Common myeloid progenitor, CD34-positive (primary cell): ENCODE data around the gene BCL6.

ENCODE experiments used
- CTCF ChIA-PET: fragments of 350-600 bp; sonication (Branson Sonifier 250); formaldehyde crosslinking; loops from one replicate; lab custom pipeline; 2021; ENCODE audit warnings: antibody characterized with exemption; lab: Charles Lee
- POLR2A ChIA-PET: fragments of 350-600 bp; sonication (Branson Sonifier 250); formaldehyde crosslinking; loops from one replicate; lab custom pipeline; 2021; ENCODE audit warnings: antibody characterized with exemption; lab: Charles Lee
- DNase-seq, 3 donors: peaks; one replicate each; pipeline versions ENCODE4 v3.0.0 to v3.0.0-alpha.2; 2013
- H3K27ac ChIP-seq, 2 experiments: 1 replicate in 1 of 2; 2 replicates in 1 of 2; pipeline ENCODE4 v1.7.0; 2013; ENCODE audit warnings: inconsistent platforms in 2 of 2, low read length in 2 of 2, mild to moderate bottlenecking in 2 of 2, low read depth in 1 of 2, moderate library complexity in 1 of 2; ENCODE audit not compliant: severe bottlenecking in 2 of 2, insufficient read depth in 1 of 2, poor library complexity in 1 of 2
- H3K27me3 ChIP-seq, 5 experiments: replicated peaks in 2 of 5; 1 replicate in 3 of 5; 2 replicates in 2 of 5; pipeline versions ENCODE4 v1.6.1 to v1.7.0; 2013; ENCODE audit warnings: low read length in 4 of 5, mild to moderate bottlenecking in 2 of 5, moderate library complexity in 2 of 5, inconsistent platforms in 1 of 5; ENCODE audit not compliant: insufficient read depth in 5 of 5, control insufficient read depth in 4 of 5
- H3K36me3 ChIP-seq, 4 experiments: 1 replicate in 2 of 4; 2 replicates in 2 of 4; pipeline versions ENCODE4 v1.6.1 to v1.7.0; 2013; ENCODE audit warnings: low read length in 3 of 4, control low read depth in 1 of 4, mild to moderate bottlenecking in 1 of 4; ENCODE audit not compliant: control insufficient read depth in 4 of 4, insufficient read depth in 4 of 4
- H3K4me1 ChIP-seq, 4 experiments: 1 replicate in 3 of 4; 2 replicates in 1 of 4; pipeline versions ENCODE4 v1.6.1 to v1.7.1; 2013; ENCODE audit warnings: low read length in 3 of 4, mild to moderate bottlenecking in 3 of 4, control low read depth in 1 of 4, inconsistent platforms in 1 of 4, moderate library complexity in 1 of 4; ENCODE audit not compliant: control insufficient read depth in 4 of 4, insufficient read depth in 4 of 4; ENCODE audit errors: control extremely low read depth in 1 of 4
- H3K4me3 ChIP-seq, 7 experiments: 1 replicate in 4 of 7; 2 replicates in 3 of 7; pipeline versions ENCODE4 v1.5.1 to v1.7.0; 2013; ENCODE audit warnings: mild to moderate bottlenecking in 7 of 7, low read length in 6 of 7, moderate library complexity in 6 of 7, inconsistent platforms in 2 of 7, low read depth in 2 of 7, control low read depth in 1 of 7; ENCODE audit not compliant: insufficient read depth in 4 of 7, control insufficient read depth in 1 of 7; ENCODE audit errors: extremely low read depth in 1 of 7
- H3K9me3 ChIP-seq, 5 experiments: 1 replicate in 4 of 5; 2 replicates in 1 of 5; pipeline versions ENCODE4 v1.6.1 to v1.7.1; 2013; ENCODE audit warnings: low read length in 4 of 5, mild to moderate bottlenecking in 2 of 5, inconsistent platforms in 1 of 5, low read depth in 1 of 5, moderate library complexity in 1 of 5; ENCODE audit not compliant: control insufficient read depth in 4 of 5, insufficient read depth in 2 of 5; ENCODE audit errors: control extremely low read depth in 1 of 5
- WGBS: methylation state at CpG from one replicate; pipeline ENCODE4 v1.1.5; 2013; ENCODE audit not compliant: insufficient coverage; 5-methylcytosine and 5-hydroxymethylcytosine counted together

The BCL6 gene

GRCh38 chr3:187783098-187783497 lies 37.8 kb upstream of the BCL6 start:
- POLR2A ChIA-PET = no interaction called here
- CTCF ChIA-PET = no interaction called here
- Histone ChIP-seq H3K27ac (no peak overlapping the region), H3K4me1 (peaks cover 0 to 19% (median under 1%) of the 10 kb centered on the region in 4 experiments), H3K9me3 (no peaks in the 10 kb centered on the region), H3K36me3 (no peaks in the 10 kb centered on the region), H3K27me3 (no peaks in the 10 kb centered on the region), H3K4me3 (no peak overlapping the region)
- peak in 2 of 3 donors; percentile 23 to 40 for DNase-seq
- 90% methylated on average over 2 of the region's 2 CpGs for WGBS

GRCh38 chr3:187782006-187782405 lies 36.7 kb upstream of the BCL6 start:
- Histone ChIP-seq H3K4me3 (no peak overlapping the region), H3K9me3 (no peaks in the 10 kb centered on the region), H3K27me3 (no peaks in the 10 kb centered on the region), H3K4me1 (peaks cover 9 to 30% (median 10%) of the 10 kb centered on the region in 4 experiments), H3K27ac (no peak overlapping the region), H3K36me3 (no peaks in the 10 kb centered on the region)
- POLR2A ChIA-PET = no interaction called here
- WGBS = 94% methylated on average over 2 of the region's 3 CpGs
- no peak for DNase-seq
- CTCF ChIA-PET = interaction anchor here (1.4 kb wide), 1 partner anchor 35 kb away, joined by 3 read pairs; no protein-coding TSS in a partner anchor

GRCh38 chr3:187781001-187781400 lies 35.7 kb upstream of the BCL6 start:
- no peaks in the 10 kb centered on the region for H3K36me3 ChIP-seq
- no peaks in the 10 kb centered on the region for H3K27me3 ChIP-seq
- no peak overlapping the region for H3K4me3 ChIP-seq
- no peak overlapping the region for H3K27ac ChIP-seq
- ChIA-PET POLR2A (no interaction called here), CTCF (interaction anchor here (1.4 kb wide), 1 partner anchor 34 kb away, joined by 3 read pairs; no protein-coding TSS in a partner anchor)
- no peaks in the 10 kb centered on the region for H3K9me3 ChIP-seq
- 100% methylated on average over 1 of the region's 2 CpGs for WGBS
- DNase-seq = no peak
- peaks cover 12 to 40% (median 15%) of the 10 kb centered on the region in 4 experiments for H3K4me1 ChIP-seq

- no peak overlapping the region for H3K4me3 ChIP-seq
- H3K4me1 ChIP-seq = peaks cover 18 to 62% (median 22%) of the 10 kb centered on the region in 4 experiments
- ChIA-PET CTCF (interaction anchor here (0.6 kb wide), 1 partner anchor 1241 kb away, joined by 3 read pairs; no protein-coding TSS in a partner anchor), POLR2A (no interaction called here)
- H3K9me3 ChIP-seq = no peaks in the 10 kb centered on the region
- no peaks in the 10 kb centered on the region for H3K36me3 ChIP-seq
- DNase-seq = no peak
- WGBS = 93% methylated on average over 2 of the region's 2 CpGs
- H3K27ac ChIP-seq = no peak overlapping the region
- no peaks in the 10 kb centered on the region for H3K27me3 ChIP-seq
Observed at GRCh38 chr3:187778726-187779125, 33.5 kb upstream of the BCL6 start.

GRCh38 chr3:187777331-187777941 lies 32.2 kb upstream of the BCL6 start:
- 69% methylated on average over 5 of the region's 6 CpGs for WGBS
- CTCF ChIA-PET = interaction anchor here (1.2 to 1.3 kb wide), 2 partner anchors 30 to 1179 kb away, joined by 4 read pairs; no protein-coding TSS in a partner anchor
- POLR2A ChIA-PET = interaction anchor here (0.6 kb wide), 1 partner anchor 1592 kb away, joined by 3 read pairs; no protein-coding TSS in a partner anchor
- peak; percentile 85 to 98 (median 96) for DNase-seq
- no peaks in the 10 kb centered on the region for H3K36me3 ChIP-seq
- peak overlapping the region in 2 of 7 experiments; percentile 3 to 33 for H3K4me3 ChIP-seq
- H3K27me3 ChIP-seq = no peaks in the 10 kb centered on the region
- peaks cover 22 to 68% (median 23%) of the 10 kb centered on the region in 4 experiments for H3K4me1 ChIP-seq
- H3K27ac ChIP-seq = peak overlapping the region in 1 of 2 experiments; percentile 49
- no peaks in the 10 kb centered on the region for H3K9me3 ChIP-seq

- POLR2A ChIA-PET = no interaction called here
- H3K27ac ChIP-seq = no peak overlapping the region
- 100% methylated on average over 1 of the region's 1 CpG for WGBS
- DNase-seq = no peak
- no peaks in the 10 kb centered on the region for H3K27me3 ChIP-seq
- peaks cover 22 to 68% (median 23%) of the 10 kb centered on the region in 4 experiments for H3K4me1 ChIP-seq
- no peaks in the 10 kb centered on the region for H3K9me3 ChIP-seq
- CTCF ChIA-PET = no interaction called here
- H3K4me3 ChIP-seq = no peak overlapping the region
- no peaks in the 10 kb centered on the region for H3K36me3 ChIP-seq
Observed at GRCh38 chr3:187775549-187775948, 30.3 kb upstream of the BCL6 start.

- H3K4me3 ChIP-seq = no peak overlapping the region
- 21% methylated on average over 7 of the region's 8 CpGs for WGBS
- no peak overlapping the region for H3K27ac ChIP-seq
Observed at GRCh38 chr3:187774185-187774789, 29.0 kb upstream of the BCL6 start.

More at GRCh38 chr3:187774185-187774789, 29.0 kb upstream of the BCL6 start:
- peak; percentile 54 to 84 (median 80) for DNase-seq
- Histone ChIP-seq H3K27me3 (no peaks in the 10 kb centered on the region), H3K4me1 (peaks cover 22 to 63% (median 23%) of the 10 kb centered on the region in 4 experiments), H3K9me3 (no peaks in the 10 kb centered on the region), H3K36me3 (no peaks in the 10 kb centered on the region)
- CTCF ChIA-PET = no interaction called here
- POLR2A ChIA-PET = no interaction called here
